ENCODE measurements around the gene ARRB1.

ARRB1 gene

DNA sequence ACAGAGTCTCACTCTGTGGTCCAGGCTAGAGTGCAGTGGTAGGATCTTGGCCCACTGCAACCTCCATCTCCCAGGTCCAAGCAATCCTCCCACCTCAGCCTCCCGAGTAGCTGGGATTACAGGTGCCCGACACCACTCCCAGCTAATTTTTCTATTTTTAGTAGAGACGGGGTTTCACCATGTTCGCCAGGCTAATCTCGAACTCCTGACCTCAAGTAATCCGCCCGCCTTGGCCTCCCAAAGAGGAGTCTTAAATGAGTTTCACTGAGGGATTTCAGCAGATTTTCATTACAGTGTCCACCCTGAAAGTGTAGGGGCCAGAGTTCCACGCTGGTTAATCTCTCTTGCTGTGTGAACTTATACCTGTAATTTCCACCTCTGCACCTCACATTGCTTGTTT lies 47.4 kb upstream of the ARRB1 start:
- Histone ChIP-seq H3K9me3 (ENCODE audit: control insufficient read depth, insufficient read depth, low read depth, low read length) (no peaks in the 10 kb centered on the region), H3K27ac (ENCODE audit: extremely low read depth, low read depth, low read length) (0 out of 2 replicates have a peak overlapping the region, but pooled peaks have one; percentile 99), H3K4me1 (ENCODE audit: control insufficient read depth, insufficient read depth, low read length) (peaks cover 4% of the 10 kb centered on the region), H3K36me3 (ENCODE audit: control insufficient read depth in 2 of 2, insufficient read depth in 1 of 2, low read length in 2 of 2) (peaks cover 10 to 43% of the 10 kb centered on the region in 2 experiments), H3K4me3 (ENCODE audit: low read depth, low read length) (no peak overlapping the region)
- POLR2A ChIA-PET, result interaction anchor here (2.0 kb wide), 1 partner anchor 133 kb away, joined by 6 read pairs; no protein-coding TSS in a partner anchor
- no peak for TF ChIP-seq YY1 (tag by site-specific recombination; IDR thresholded peaks at IDR 0.05)
- TF ChIP-seq ZNF394 (tag by site-specific recombination; IDR thresholded peaks at IDR 0.05; ENCODE audit: borderline replicate concordance), result no peak
- CTCF ChIA-PET, result interaction anchor here (0.6 to 2.4 kb wide), 5 partner anchors 9 to 135 kb away, joined by 3 to 17 read pairs (median 6); no protein-coding TSS in a partner anchor

DNA sequence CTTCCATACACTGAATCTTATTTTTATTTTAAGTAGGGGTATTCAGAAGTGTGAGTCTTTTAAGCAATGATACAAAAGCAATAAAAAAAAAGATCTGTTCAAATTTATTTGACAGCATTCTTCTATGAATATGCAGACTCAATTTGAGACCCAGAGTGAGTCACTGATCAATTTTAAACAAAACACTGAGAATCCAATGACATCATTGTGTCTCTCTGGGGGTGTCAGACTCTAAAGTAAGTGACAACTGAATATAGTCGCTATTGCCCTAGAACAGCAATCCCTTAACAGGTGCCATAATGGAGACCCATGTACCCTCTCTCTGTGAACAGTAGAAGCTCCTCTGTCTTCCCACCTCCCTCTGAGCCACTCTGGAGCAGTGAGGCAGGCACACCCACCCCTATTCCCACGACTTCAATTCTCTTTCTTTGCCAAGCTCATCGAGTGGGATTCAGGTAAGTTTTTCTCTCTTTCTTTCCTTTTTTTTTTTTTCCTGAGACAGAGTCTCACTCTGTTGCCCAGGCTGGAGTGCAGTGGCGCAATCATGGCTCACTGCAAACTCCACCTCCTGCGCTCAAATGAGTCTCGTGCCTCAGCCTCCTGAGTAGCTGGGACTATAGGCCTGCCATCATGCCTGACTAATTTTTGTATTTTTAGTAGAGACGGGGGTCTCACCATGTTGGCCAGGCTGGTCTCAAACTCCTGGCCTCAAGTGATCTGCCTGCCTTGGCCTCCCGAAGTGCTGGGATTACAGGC lies 42.8 kb upstream of the ARRB1 start:
- Histone ChIP-seq H3K4me3 (ENCODE audit: low read depth, low read length) (no peak overlapping the region), H3K9me3 (ENCODE audit: control insufficient read depth, insufficient read depth, low read depth, low read length) (no peaks in the 10 kb centered on the region), H3K4me1 (ENCODE audit: control insufficient read depth, insufficient read depth, low read length) (no peaks in the 10 kb centered on the region), H3K36me3 (ENCODE audit: control insufficient read depth in 2 of 2, insufficient read depth in 1 of 2, low read length in 2 of 2) (no peaks in the 10 kb centered on the region), H3K27ac (ENCODE audit: extremely low read depth, low read depth, low read length) (no peak overlapping the region)
- CTCF ChIA-PET, result no interaction called here
- POLR2A ChIA-PET, result no interaction called here
- no peak for TF ChIP-seq ZNF155 (tag by site-specific recombination; IDR thresholded peaks at IDR 0.05)
- TF ChIP-seq ZNF571 (tag by site-specific recombination; IDR thresholded peaks at IDR 0.05), result no peak
- TF ChIP-seq KLF1 (tag by site-specific recombination; IDR thresholded peaks at IDR 0.05), result no peak
- TF ChIP-seq MEIS1 (CRISPR knock-in tag; IDR thresholded peaks at IDR 0.05; ENCODE audit: borderline replicate concordance), result no peak
- TF ChIP-seq WT1 (tag by site-specific recombination; IDR thresholded peaks at IDR 0.05), result no peak
- TF ChIP-seq ZNF221 (tag by site-specific recombination; IDR thresholded peaks at IDR 0.05; ENCODE audit: borderline replicate concordance), result no peak
- TF ChIP-seq, protein P1, sequence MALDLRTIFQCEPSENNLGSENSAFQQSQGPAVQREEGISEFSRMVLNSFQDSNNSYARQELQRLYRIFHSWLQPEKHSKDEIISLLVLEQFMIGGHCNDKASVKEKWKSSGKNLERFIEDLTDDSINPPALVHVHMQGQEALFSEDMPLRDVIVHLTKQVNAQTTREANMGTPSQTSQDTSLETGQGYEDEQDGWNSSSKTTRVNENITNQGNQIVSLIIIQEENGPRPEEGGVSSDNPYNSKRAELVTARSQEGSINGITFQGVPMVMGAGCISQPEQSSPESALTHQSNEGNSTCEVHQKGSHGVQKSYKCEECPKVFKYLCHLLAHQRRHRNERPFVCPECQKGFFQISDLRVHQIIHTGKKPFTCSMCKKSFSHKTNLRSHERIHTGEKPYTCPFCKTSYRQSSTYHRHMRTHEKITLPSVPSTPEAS (tag by site-specific recombination; IDR thresholded peaks at IDR 0.05), result no peak
- TF ChIP-seq ZNF121 (tag by site-specific recombination; IDR thresholded peaks at IDR 0.05), result peak; percentile 27; the same call in 1 of the 2 replicates
- TF ChIP-seq ZNF585B (tag by site-specific recombination; IDR thresholded peaks at IDR 0.05), result no peak
- no peak for TF ChIP-seq ZNF596 (tag by site-specific recombination; IDR thresholded peaks at IDR 0.05)
- no peak for TF ChIP-seq ZNF311 (tag by site-specific recombination; IDR thresholded peaks at IDR 0.05; ENCODE audit: borderline replicate concordance)
- TF ChIP-seq, protein P2, sequence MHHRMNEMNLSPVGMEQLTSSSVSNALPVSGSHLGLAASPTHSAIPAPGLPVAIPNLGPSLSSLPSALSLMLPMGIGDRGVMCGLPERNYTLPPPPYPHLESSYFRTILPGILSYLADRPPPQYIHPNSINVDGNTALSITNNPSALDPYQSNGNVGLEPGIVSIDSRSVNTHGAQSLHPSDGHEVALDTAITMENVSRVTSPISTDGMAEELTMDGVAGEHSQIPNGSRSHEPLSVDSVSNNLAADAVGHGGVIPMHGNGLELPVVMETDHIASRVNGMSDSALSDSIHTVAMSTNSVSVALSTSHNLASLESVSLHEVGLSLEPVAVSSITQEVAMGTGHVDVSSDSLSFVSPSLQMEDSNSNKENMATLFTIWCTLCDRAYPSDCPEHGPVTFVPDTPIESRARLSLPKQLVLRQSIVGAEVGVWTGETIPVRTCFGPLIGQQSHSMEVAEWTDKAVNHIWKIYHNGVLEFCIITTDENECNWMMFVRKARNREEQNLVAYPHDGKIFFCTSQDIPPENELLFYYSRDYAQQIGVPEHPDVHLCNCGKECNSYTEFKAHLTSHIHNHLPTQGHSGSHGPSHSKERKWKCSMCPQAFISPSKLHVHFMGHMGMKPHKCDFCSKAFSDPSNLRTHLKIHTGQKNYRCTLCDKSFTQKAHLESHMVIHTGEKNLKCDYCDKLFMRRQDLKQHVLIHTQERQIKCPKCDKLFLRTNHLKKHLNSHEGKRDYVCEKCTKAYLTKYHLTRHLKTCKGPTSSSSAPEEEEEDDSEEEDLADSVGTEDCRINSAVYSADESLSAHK (tag by site-specific recombination; IDR thresholded peaks at IDR 0.05), result no peak
- TF ChIP-seq ZNF548 (tag by site-specific recombination; IDR thresholded peaks at IDR 0.05), result no peak
- TF ChIP-seq ZNF292 (tag by site-specific recombination; IDR thresholded peaks at IDR 0.05; ENCODE audit: borderline replicate concordance, low read depth), result no peak
- no peak for TF ChIP-seq IKZF3 (tag by site-specific recombination; IDR thresholded peaks at IDR 0.05)
- no peak for TF ChIP-seq SP2 (tag by site-specific recombination; IDR thresholded peaks at IDR 0.05)
- no peak for TF ChIP-seq SETDB1 (IDR thresholded peaks at IDR 0.05; ENCODE audit: insufficient read length, low read length)
- TF ChIP-seq ZNF146 (tag by site-specific recombination; IDR thresholded peaks at IDR 0.05), result no peak
- TF ChIP-seq KLF7 (tag by site-specific recombination; IDR thresholded peaks at IDR 0.05; ENCODE audit: borderline replicate concordance), result no peak
- TF ChIP-seq, protein P3, sequence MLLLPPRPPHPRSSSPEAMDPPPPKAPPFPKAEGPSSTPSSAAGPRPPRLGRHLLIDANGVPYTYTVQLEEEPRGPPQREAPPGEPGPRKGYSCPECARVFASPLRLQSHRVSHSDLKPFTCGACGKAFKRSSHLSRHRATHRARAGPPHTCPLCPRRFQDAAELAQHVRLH (tag by site-specific recombination; IDR thresholded peaks at IDR 0.05), result no peak
- TF ChIP-seq, protein P4, sequence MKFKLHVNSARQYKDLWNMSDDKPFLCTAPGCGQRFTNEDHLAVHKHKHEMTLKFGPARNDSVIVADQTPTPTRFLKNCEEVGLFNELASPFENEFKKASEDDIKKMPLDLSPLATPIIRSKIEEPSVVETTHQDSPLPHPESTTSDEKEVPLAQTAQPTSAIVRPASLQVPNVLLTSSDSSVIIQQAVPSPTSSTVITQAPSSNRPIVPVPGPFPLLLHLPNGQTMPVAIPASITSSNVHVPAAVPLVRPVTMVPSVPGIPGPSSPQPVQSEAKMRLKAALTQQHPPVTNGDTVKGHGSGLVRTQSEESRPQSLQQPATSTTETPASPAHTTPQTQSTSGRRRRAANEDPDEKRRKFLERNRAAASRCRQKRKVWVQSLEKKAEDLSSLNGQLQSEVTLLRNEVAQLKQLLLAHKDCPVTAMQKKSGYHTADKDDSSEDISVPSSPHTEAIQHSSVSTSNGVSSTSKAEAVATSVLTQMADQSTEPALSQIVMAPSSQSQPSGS (tag by site-specific recombination; IDR thresholded peaks at IDR 0.05; ENCODE audit: low read depth), result peak; percentile 75
- no peak for TF ChIP-seq YY2 (tag by site-specific recombination; IDR thresholded peaks at IDR 0.05)
- no peak for TF ChIP-seq ZNF354C (tag by site-specific recombination; IDR thresholded peaks at IDR 0.05; ENCODE audit: borderline replicate concordance, low read depth)
- no peak for TF ChIP-seq ZNF248 (tag by site-specific recombination; IDR thresholded peaks at IDR 0.05)
- TF ChIP-seq ZNF10 (tag by site-specific recombination; IDR thresholded peaks at IDR 0.05), result no peak
- TF ChIP-seq ZNF335 (tag by site-specific recombination; conservative IDR thresholded peaks at IDR 0.05), result 0 out of 2 replicates have a peak, but pooled peaks have one; percentile 12
- TF ChIP-seq, protein P5, sequence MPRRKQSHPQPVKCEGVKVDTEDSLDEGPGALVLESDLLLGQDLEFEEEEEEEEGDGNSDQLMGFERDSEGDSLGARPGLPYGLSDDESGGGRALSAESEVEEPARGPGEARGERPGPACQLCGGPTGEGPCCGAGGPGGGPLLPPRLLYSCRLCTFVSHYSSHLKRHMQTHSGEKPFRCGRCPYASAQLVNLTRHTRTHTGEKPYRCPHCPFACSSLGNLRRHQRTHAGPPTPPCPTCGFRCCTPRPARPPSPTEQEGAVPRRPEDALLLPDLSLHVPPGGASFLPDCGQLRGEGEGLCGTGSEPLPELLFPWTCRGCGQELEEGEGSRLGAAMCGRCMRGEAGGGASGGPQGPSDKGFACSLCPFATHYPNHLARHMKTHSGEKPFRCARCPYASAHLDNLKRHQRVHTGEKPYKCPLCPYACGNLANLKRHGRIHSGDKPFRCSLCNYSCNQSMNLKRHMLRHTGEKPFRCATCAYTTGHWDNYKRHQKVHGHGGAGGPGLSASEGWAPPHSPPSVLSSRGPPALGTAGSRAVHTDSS (tag by site-specific recombination; IDR thresholded peaks at IDR 0.05), result no peak
